HepG2 (cell line): Measurements from ENCODE around the gene MIB2. TPM values are rescaled to one million over a fixed set of nuclear protein-coding genes. Genes with fewer than 3 reads are reported as not detected.
"Not testable (repeated sequence)": the region's sequence is repeated elsewhere in the genome, so short reads cannot be mapped to it uniquely, and the experiment has no call there.

Source experiments
- PHF21A ChIP-seq: sonication (generic); formaldehyde crosslinking; IDR thresholded peaks from 2 replicates; pipeline ENCODE4 v1.5.0; 2020; ENCODE audit warnings: mild to moderate bottlenecking, missing genetic modification reagents
- PRDM10 ChIP-seq: sonication (generic); formaldehyde crosslinking; IDR thresholded peaks from 2 replicates; pipeline ENCODE4 v1.4.0; 2020; ENCODE audit warnings: low read depth, missing genetic modification reagents
- ZFX ChIP-seq: sonication (generic); formaldehyde crosslinking; IDR thresholded peaks from 2 replicates; pipeline ENCODE4 v1.4.0; 2020; ENCODE audit warnings: mild to moderate bottlenecking, low read depth, missing genetic modification reagents, moderate library complexity
- ZHX2 ChIP-seq, 2 experiments: sonication (generic) in 1 of 2; formaldehyde crosslinking in 1 of 2; IDR thresholded peaks; 2 replicates each; pipeline versions ENCODE4 v1.6.1 to v1.9.0; 2014 to 2022; ENCODE audit warnings: antibody characterized with exemption in 1 of 2, borderline replicate concordance in 1 of 2, inconsistent platforms in 1 of 2, low read depth in 1 of 2, missing genetic modification reagents in 1 of 2
- ZNF350 ChIP-seq: sonication (generic); formaldehyde crosslinking; IDR thresholded peaks from 2 replicates; pipeline ENCODE4 v1.4.0; 2020; ENCODE audit warnings: mild to moderate bottlenecking, low read depth, missing genetic modification reagents, borderline replicate concordance
- polyA plus RNA-seq, 8 experiments: library from polyadenylated mRNA; depleted of rRNA in 3 of 8; stranded (reverse) in 7 of 8; unstranded in 1 of 8; fragments of >200 nt; fragmentation: Illumina TruSeq in 4 of 8; extraction: Trizol in 4 of 8; gene quantifications; 2 replicates each; pipeline versions ENCODE4 v1.2.1 to v1.2.3, GENCODE V29; 2011 to 2016; ENCODE audit warnings: low read depth in 4 of 8, missing spikeins in 1 of 8, mixed read lengths in 1 of 8; ENCODE audit not compliant: insufficient read depth in 1 of 8
- total RNA-seq, 5 experiments: library from RNA; depleted of rRNA; stranded (reverse); fragments of >200 nt; fragmentation: Illumina TruSeq; extraction: Trizol; gene quantifications; 2 replicates each; pipeline ENCODE4 v1.2.3, GENCODE V29; 2016; ENCODE audit warnings: low read depth in 1 of 5
- TF ChIP-seq, protein P1 (sequence below): IDR thresholded peaks from 2 replicates; pipeline ENCODE4 v1.6.1; 2012; ENCODE audit warnings: inconsistent platforms
- TF ChIP-seq, protein P2 (sequence below): sonication (generic); formaldehyde crosslinking; IDR thresholded peaks from 2 replicates; pipeline ENCODE4; 2020; ENCODE audit warnings: missing genetic modification reagents, mild to moderate bottlenecking, borderline replicate concordance

MIB2 gene
- total and polyA plus RNA-seq, 2 of the 13 experiments (the other 11 are each of a cell fraction or from before 2014, with no cell fraction given): 19.9 to 30.4 TPM

- TF ChIP-seq ZHX2 (IDR thresholded peaks at IDR 0.05; ENCODE audit: low read depth): peak; percentile 99
- TF ChIP-seq ZHX2 (CRISPR knock-in tag; IDR thresholded peaks at IDR 0.05; ENCODE audit: borderline replicate concordance): not testable (repeated sequence)
- TF ChIP-seq, protein P1, sequence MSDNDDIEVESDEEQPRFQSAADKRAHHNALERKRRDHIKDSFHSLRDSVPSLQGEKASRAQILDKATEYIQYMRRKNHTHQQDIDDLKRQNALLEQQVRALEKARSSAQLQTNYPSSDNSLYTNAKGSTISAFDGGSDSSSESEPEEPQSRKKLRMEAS: peak; percentile 61
- peak; percentile 66; the same call in 1 of the 2 replicates for TF ChIP-seq PRDM10
- peak; percentile 53; the same call in 1 of the 2 replicates for TF ChIP-seq PHF21A (CRISPR knock-in tag)
- TF ChIP-seq ZNF350 (CRISPR knock-in tag): peak; percentile 33; the same call in 1 of the 2 replicates
- peak; percentile 56; the same call in 1 of the 2 replicates for TF ChIP-seq ZFX
- TF ChIP-seq, protein P2, sequence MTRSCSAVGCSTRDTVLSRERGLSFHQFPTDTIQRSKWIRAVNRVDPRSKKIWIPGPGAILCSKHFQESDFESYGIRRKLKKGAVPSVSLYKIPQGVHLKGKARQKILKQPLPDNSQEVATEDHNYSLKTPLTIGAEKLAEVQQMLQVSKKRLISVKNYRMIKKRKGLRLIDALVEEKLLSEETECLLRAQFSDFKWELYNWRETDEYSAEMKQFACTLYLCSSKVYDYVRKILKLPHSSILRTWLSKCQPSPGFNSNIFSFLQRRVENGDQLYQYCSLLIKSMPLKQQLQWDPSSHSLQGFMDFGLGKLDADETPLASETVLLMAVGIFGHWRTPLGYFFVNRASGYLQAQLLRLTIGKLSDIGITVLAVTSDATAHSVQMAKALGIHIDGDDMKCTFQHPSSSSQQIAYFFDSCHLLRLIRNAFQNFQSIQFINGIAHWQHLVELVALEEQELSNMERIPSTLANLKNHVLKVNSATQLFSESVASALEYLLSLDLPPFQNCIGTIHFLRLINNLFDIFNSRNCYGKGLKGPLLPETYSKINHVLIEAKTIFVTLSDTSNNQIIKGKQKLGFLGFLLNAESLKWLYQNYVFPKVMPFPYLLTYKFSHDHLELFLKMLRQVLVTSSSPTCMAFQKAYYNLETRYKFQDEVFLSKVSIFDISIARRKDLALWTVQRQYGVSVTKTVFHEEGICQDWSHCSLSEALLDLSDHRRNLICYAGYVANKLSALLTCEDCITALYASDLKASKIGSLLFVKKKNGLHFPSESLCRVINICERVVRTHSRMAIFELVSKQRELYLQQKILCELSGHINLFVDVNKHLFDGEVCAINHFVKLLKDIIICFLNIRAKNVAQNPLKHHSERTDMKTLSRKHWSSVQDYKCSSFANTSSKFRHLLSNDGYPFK (CRISPR knock-in tag): peak; percentile 78; the same call in 1 of the 2 replicates
These were observed 43.6 kb downstream of the MIB2 start, which contains the start of gene CDK11B (continued) for GRCh38 chr1:1658583-1659549.
